GM12864 (cell line): ENCODE results near the gene C6orf58.
A peak's percentile ranks its signal among the peaks of the same experiment; 100 is the strongest.

Source experiments
- DNase-seq: peaks from one replicate; pipeline ENCODE4 v3.0.0-alpha.2; 2011; ENCODE audit warnings: low read depth
- H3K4me3 ChIP-seq: 2 replicates; pipeline ENCODE4 v1.5.1; 2011; ENCODE audit warnings: mild to moderate bottlenecking, low read depth, low read length, control low read depth
- TF ChIP-seq, protein P1 (sequence below): IDR thresholded peaks from 2 replicates; pipeline ENCODE4 v1.5.1; 2011; ENCODE audit warnings: low read depth, mild to moderate bottlenecking, moderate library complexity, low read length, control low read depth, inconsistent platforms; ENCODE audit errors: missing control alignments

C6orf58 gene

GRCh38 chr6:127576874-127577273 is at the start of gene C6orf58:
C6orf58 (plus strand) TSS chr6:127577174; CDS start chr6:127577186, 12 bp downstream.
- H3K4me3 ChIP-seq, result no peak within 1 kb of the TSS
- DNase-seq, result no peak
- TF ChIP-seq, protein P1, sequence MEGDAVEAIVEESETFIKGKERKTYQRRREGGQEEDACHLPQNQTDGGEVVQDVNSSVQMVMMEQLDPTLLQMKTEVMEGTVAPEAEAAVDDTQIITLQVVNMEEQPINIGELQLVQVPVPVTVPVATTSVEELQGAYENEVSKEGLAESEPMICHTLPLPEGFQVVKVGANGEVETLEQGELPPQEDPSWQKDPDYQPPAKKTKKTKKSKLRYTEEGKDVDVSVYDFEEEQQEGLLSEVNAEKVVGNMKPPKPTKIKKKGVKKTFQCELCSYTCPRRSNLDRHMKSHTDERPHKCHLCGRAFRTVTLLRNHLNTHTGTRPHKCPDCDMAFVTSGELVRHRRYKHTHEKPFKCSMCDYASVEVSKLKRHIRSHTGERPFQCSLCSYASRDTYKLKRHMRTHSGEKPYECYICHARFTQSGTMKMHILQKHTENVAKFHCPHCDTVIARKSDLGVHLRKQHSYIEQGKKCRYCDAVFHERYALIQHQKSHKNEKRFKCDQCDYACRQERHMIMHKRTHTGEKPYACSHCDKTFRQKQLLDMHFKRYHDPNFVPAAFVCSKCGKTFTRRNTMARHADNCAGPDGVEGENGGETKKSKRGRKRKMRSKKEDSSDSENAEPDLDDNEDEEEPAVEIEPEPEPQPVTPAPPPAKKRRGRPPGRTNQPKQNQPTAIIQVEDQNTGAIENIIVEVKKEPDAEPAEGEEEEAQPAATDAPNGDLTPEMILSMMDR, result no peak

DNA sequence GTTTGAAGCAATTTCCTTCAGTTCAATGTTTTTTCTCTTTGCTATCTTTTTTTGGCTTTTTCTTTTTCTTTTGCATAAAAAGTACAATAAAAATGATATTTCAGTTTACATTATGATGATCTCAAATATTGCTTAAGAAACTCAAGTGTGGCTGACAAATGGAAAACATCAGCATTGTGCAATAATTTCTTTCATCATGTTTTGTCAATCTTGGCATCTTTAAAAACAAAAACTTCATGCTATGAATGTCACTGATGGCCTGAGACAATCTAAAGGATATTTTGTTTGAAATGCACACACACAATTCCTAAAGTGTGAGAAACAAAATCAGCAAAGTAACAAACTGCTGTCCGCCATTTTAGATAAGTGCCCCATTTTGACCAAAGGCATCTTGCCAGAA is 44.0 kb upstream of the C6orf58 start:
- no peak overlapping the region for H3K4me3 ChIP-seq
- TF ChIP-seq, protein P1, result no peak
- DNase-seq, result no peak

GRCh38 chr6:127533736-127534135 is 43.2 kb upstream of the C6orf58 start:
- DNase-seq, result no peak

GRCh38 chr6:127538750-127539264 is 38.2 kb upstream of the C6orf58 start:
- no peak overlapping the region for H3K4me3 ChIP-seq
- TF ChIP-seq, protein P1, result no peak
- no peak for DNase-seq

More at GRCh38 chr6:127533736-127534135, 43.2 kb upstream of the C6orf58 start:
- TF ChIP-seq, protein P1, result no peak
- no peak overlapping the region for H3K4me3 ChIP-seq

GRCh38 chr6:127539272-127539671 is 37.7 kb upstream of the C6orf58 start:
- no peak overlapping the region for H3K4me3 ChIP-seq
- TF ChIP-seq, protein P1, result no peak
- no peak for DNase-seq

DNA sequence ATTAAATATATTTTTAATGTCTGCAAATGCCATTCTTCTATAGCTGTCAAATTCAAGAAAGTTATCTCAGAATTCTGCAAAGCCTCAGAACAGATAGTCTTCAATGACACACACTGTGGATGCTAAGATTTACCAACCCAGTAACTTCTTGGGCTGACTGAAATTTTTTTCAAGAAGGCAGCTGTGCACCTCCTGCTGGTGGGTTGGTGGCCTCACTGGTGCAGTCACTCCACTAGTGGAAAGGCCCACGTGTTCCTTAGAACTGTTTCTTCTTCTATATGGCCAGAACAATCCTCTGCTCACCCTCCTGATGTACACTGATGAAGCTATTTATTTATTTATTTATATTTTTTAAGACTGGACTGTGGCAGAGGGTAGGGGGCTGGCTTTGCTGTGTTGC is 29.8 kb upstream of the C6orf58 start:
- TF ChIP-seq, protein P1, result peak; percentile 43
- no peak overlapping the region for H3K4me3 ChIP-seq
- DNase-seq, result no peak
